ENCODE results near the gene ARID1A.

The ARID1A gene

DNA sequence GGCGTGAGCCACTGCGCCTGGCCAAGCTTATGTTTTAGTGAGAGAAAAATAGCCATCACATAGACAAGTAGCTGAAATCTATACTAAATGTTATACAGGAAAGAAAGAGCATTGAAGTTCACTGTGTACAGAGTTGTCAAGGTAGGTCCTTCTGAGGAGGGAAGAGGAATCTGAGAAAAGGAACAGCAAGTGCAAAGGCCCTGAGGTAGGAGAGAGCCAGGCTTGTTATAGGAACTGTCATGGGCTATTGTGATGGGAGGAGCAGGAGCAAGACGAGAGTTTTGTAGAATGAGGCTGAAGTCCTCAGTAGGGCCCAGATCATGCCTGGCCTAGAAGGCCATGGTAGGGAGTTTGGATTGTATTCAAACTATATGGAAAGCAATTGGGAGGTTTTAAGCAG, 135.2 kb downstream of the ARID1A start:
- no peaks in the 10 kb centered on the region for H3K9me3 ChIP-seq
- TF ChIP-seq Cebpa-rat (IDR thresholded peaks at IDR 0.05): no peak
- H3K4me1 ChIP-seq: peaks cover 69% of the 10 kb centered on the region
- peaks cover 64% of the 10 kb centered on the region for H3K36me3 ChIP-seq
- H3K4me2 ChIP-seq: no peak overlapping the region
- no peak overlapping the region for H3K27ac ChIP-seq
- peaks cover 61% of the 10 kb centered on the region for H4K20me1 ChIP-seq
- H3K27me3 ChIP-seq: no peaks in the 10 kb centered on the region
- H3K9ac ChIP-seq: no peak overlapping the region
- H3K4me3 ChIP-seq: no peak overlapping the region

Data from BLaER1 (cell line).